HepG2 (cell line): ENCODE results near the gene HORMAD2. TPM values are rescaled to one million over a fixed set of nuclear protein-coding genes. Genes with fewer than 3 reads are reported as not detected.

ENCODE experiments used
- ATAC-seq: fragments of 200-7000 bp; cut with Tn5 transposase; 3 replicates; pipeline ENCODE4 v1.9.1; 2020; ENCODE audit warnings: mild to moderate bottlenecking, moderate library complexity
- BruUV-seq: library from RNA; stranded (reverse); fragments of 400-500 nt; replicated peaks from 2 replicates; lab custom pipeline; 2021; lab: Mats Ljungman, UMichigan
- CTCF ChIA-PET: fragments of 300-600 bp; formaldehyde crosslinking; extraction: SDS; loops from one replicate; lab custom pipeline; 2021; ENCODE audit warnings: low total read pairs, inconsistent platforms, low intra/inter-chr PET ratio; lab: Yijun Ruan, JAX
- POLR2A ChIA-PET: fragments of 350-600 bp; sonication (Branson Sonifier 250); formaldehyde crosslinking; loops from one replicate; lab custom pipeline; 2020; ENCODE audit warnings: antibody characterized with exemption, inconsistent platforms; lab: Yijun Ruan, JAX
- DNase-seq: peaks from one replicate; pipeline ENCODE4 v3.0.0-alpha.2; 2015; ENCODE audit warnings: low spot score
- FAIRE-seq: peaks from 3 replicates; lab custom pipeline; 2011; peaks lifted over from hg19 to GRCh38; lab: Jason Lieb, UNC
- H2AFZ ChIP-seq: one replicate; pipeline ENCODE4 v1.6.1; 2011; ENCODE audit warnings: low read length, inconsistent platforms
- H3K27ac ChIP-seq: fragments of 300-600 bp; 3 replicates; pipeline ENCODE4 v1.8.0; 2011; ENCODE audit warnings: mixed run types, mild to moderate bottlenecking, mixed read lengths, low read length, inconsistent platforms; ENCODE audit not compliant: insufficient read depth; ENCODE audit errors: extremely low read length
- H3K27me3 ChIP-seq, 2 experiments: fragments of 200-600 bp in 1 of 2; 2 replicates in 1 of 2; 3 replicates in 1 of 2; pipeline versions ENCODE4 v1.6.0 to v1.8.0; 2011; ENCODE audit warnings: low read length in 2 of 2, mild to moderate bottlenecking in 2 of 2, moderate library complexity in 2 of 2, inconsistent platforms in 1 of 2; ENCODE audit not compliant: insufficient read depth in 2 of 2, control insufficient read depth in 1 of 2
- H3K36me3 ChIP-seq, 2 experiments: fragments of 200-600 bp in 1 of 2; replicated peaks in 1 of 2; 2 replicates in 1 of 2; 3 replicates in 1 of 2; pipeline versions ENCODE4 v1.5.1 to v1.8.0; 2011; ENCODE audit warnings: low read length in 2 of 2, inconsistent platforms in 1 of 2; ENCODE audit not compliant: insufficient read depth in 2 of 2, control insufficient read depth in 1 of 2
- H3K4me1 ChIP-seq: 2 replicates; pipeline ENCODE4 v1.5.1; 2012; ENCODE audit warnings: low read length, inconsistent platforms; ENCODE audit not compliant: insufficient read depth
- H3K4me2 ChIP-seq: 2 replicates; pipeline ENCODE4 v1.6.0; 2011; ENCODE audit warnings: low read depth, low read length, inconsistent platforms
- H3K4me3 ChIP-seq, 3 experiments: fragments of 200-600 bp in 1 of 3; sonication (generic), shearing (Covaris generic) in 1 of 3; replicated peaks in 1 of 3; 2 replicates each; pipeline ENCODE4 v1.5.1; 2011 to 2016; ENCODE audit warnings: low read length in 3 of 3, inconsistent platforms in 2 of 3, low read depth in 2 of 3, mild to moderate bottlenecking in 2 of 3, control low read depth in 1 of 3, mixed read lengths in 1 of 3; ENCODE audit not compliant: insufficient read depth in 1 of 3
- H3K79me2 ChIP-seq: one replicate; pipeline ENCODE4 v1.6.1; 2011; ENCODE audit warnings: low read length, inconsistent platforms; ENCODE audit not compliant: insufficient read depth
- H3K9ac ChIP-seq: 2 replicates; pipeline ENCODE4 v1.6.0; 2011; ENCODE audit warnings: mild to moderate bottlenecking, low read depth, low read length, inconsistent platforms; ENCODE audit not compliant: insufficient read depth
- H3K9me3 ChIP-seq: 2 replicates; pipeline ENCODE4 v1.5.1; 2012; ENCODE audit warnings: mild to moderate bottlenecking, low read length
- H4K20me1 ChIP-seq: 2 replicates; pipeline ENCODE4 v1.6.0; 2011; ENCODE audit warnings: inconsistent platforms, mild to moderate bottlenecking, low read length, moderate library complexity; ENCODE audit not compliant: insufficient read depth
- CSRNP1 ChIP-seq: sonication (generic); formaldehyde crosslinking; IDR thresholded peaks from 2 replicates; pipeline ENCODE4 v1.8.1; 2023; ENCODE audit warnings: mild to moderate bottlenecking, missing genetic modification reagents
- GATA4 ChIP-seq: sonication (generic); IDR thresholded peaks from 2 replicates; pipeline ENCODE4 v1.6.1; 2016; ENCODE audit warnings: antibody characterized with exemption, low read depth, borderline replicate concordance
- SMAD1 ChIP-seq: sonication (generic); formaldehyde crosslinking; IDR thresholded peaks from 2 replicates; pipeline ENCODE4 v1.4.0; 2020; ENCODE audit warnings: missing genetic modification reagents, low read depth, mild to moderate bottlenecking, borderline replicate concordance
- ZNF615 ChIP-seq: sonication (generic); formaldehyde crosslinking; IDR thresholded peaks from 2 replicates; pipeline ENCODE4 v1.5.0; 2020; ENCODE audit warnings: mild to moderate bottlenecking, missing genetic modification reagents, borderline replicate concordance
- ZNF629 ChIP-seq: sonication (generic); formaldehyde crosslinking; conservative IDR thresholded peaks from 2 replicates; pipeline ENCODE4 v1.5.0; 2020; ENCODE audit warnings: missing genetic modification reagents
- ZZZ3 ChIP-seq: sonication (generic); formaldehyde crosslinking; IDR thresholded peaks from 2 replicates; pipeline ENCODE4 v1.4.0; 2020; ENCODE audit warnings: missing genetic modification reagents, mild to moderate bottlenecking, borderline replicate concordance
- WGBS: methylation state at CpG from one replicate; pipeline ENCODE4 v1.1.6; 2017; ENCODE audit warnings: low lambda C conversion rate; 5-methylcytosine and 5-hydroxymethylcytosine counted together
- in situ Hi-C: cut with HindIII; loops from 2 replicates; pipeline ENCODE4 v1.10.0; 2017; ENCODE audit warnings: low pct_unique_long_range_greater_than_20kb; ENCODE audit not compliant: extremely low pct_ligation_motif_present
- intact Hi-C: fragments of 100-400 bp; cut with micrococcal nuclease; formaldehyde crosslinking; loops from one replicate; pipeline ENCODE4 v1.10.0; 2022; ENCODE audit not compliant: unreplicated experiment
- polyA plus RNA-seq, 8 experiments: library from polyadenylated mRNA; depleted of rRNA in 3 of 8; stranded (reverse) in 7 of 8; unstranded in 1 of 8; fragments of >200 nt; fragmentation: Illumina TruSeq in 4 of 8; extraction: Trizol in 4 of 8; gene quantifications; 2 replicates each; pipeline versions ENCODE4 v1.2.1 to v1.2.3, GENCODE V29; 2011 to 2016; ENCODE audit warnings: low read depth in 4 of 8, missing spikeins in 1 of 8, mixed read lengths in 1 of 8; ENCODE audit not compliant: insufficient read depth in 1 of 8
- total RNA-seq, 5 experiments: library from RNA; depleted of rRNA; stranded (reverse); fragments of >200 nt; fragmentation: Illumina TruSeq; extraction: Trizol; gene quantifications; 2 replicates each; pipeline ENCODE4 v1.2.3, GENCODE V29; 2016; ENCODE audit warnings: low read depth in 1 of 5

HORMAD2 gene
- total and polyA plus RNA-seq, 2 of the 13 experiments (the other 11 are each of a cell fraction or from before 2014, with no cell fraction given), result not detected

GRCh38 chr22:30041475-30041874 is 38.8 kb upstream of the HORMAD2 start (continued):
- TF ChIP-seq GATA4 (no peak), ZNF615 (CRISPR knock-in tag) (no peak), SMAD1 (CRISPR knock-in tag) (no peak), CSRNP1 (no peak)

GRCh38 chr22:30041881-30042280 is 38.4 kb upstream of the HORMAD2 start:
- H3K36me3 ChIP-seq, result no peaks in the 10 kb centered on the region
- in situ Hi-C loops, result no loop called here
- TF ChIP-seq ZNF629 (CRISPR knock-in tag), result 0 out of 2 replicates have a peak, but pooled peaks have one; percentile 31
- TF ChIP-seq ZZZ3 (CRISPR knock-in tag), result no peak
- TF ChIP-seq, all 625 proteins: peak for 1
- DNase-seq, result no peak
- H3K9me3 ChIP-seq, result no peaks in the 10 kb centered on the region
- ChIA-PET POLR2A (no interaction called here), CTCF (no interaction called here)
- no peak overlapping the region for H3K27ac ChIP-seq
- H3K79me2 ChIP-seq, result no peaks in the 10 kb centered on the region
- no peak overlapping the region for H3K9ac ChIP-seq
- H3K4me1 ChIP-seq, result peaks cover 12% of the 10 kb centered on the region
- no peak for ATAC-seq
- no peak overlapping the region for H3K4me3 ChIP-seq
- H3K27me3 ChIP-seq, result peaks cover 3 to 25% of the 10 kb centered on the region in 2 experiments; a peak in 3 of 5 replicates
- 40% methylated on average over 2 of the region's 2 CpGs for WGBS
- H2AFZ ChIP-seq, result no peak overlapping the region
- intact Hi-C loops, result no loop called here
- no peak overlapping the region for H3K4me2 ChIP-seq
- H4K20me1 ChIP-seq, result no peaks in the 10 kb centered on the region
- no peak for FAIRE-seq
- BruUV-seq, result no TSS peak
